SK-N-SH (cell line): ENCODE results near the gene SH3D21. TPM values are rescaled to one million over a fixed set of nuclear protein-coding genes. Genes with fewer than 3 reads are reported as not detected.

Experiments
- CTCF ChIA-PET: fragments of 300-600, 350-600 bp; formaldehyde crosslinking; extraction: SDS; loops from one replicate; lab custom pipeline; 2021; lab: Yijun Ruan, JAX
- POLR2A ChIA-PET: fragments of 350-600 bp; sonication (Branson Sonifier 250); formaldehyde crosslinking; extraction: SDS; loops from one replicate; lab custom pipeline; 2020; ENCODE audit warnings: antibody characterized with exemption, inconsistent platforms; lab: Yijun Ruan, JAX
- DNase-seq: peaks from one replicate; pipeline ENCODE4 v3.0.0; 2012
- H2AFZ ChIP-seq: fragments of 200-600 bp; sonication (generic); 2 replicates; pipeline ENCODE4 v1.8.1; 2016; ENCODE audit warnings: antibody characterized with exemption, mild to moderate bottlenecking, low read depth
- H3F3A ChIP-seq: fragments of 200-600 bp; sonication (generic); replicated peaks from 2 replicates; pipeline ENCODE3; 2016; ENCODE audit warnings: antibody characterized with exemption, mild to moderate bottlenecking; ENCODE audit not compliant: insufficient read depth
- H3K27ac ChIP-seq, 2 experiments: fragments of 200-500 bp in 1 of 2; fragments of 200-600 bp in 1 of 2; sonication (Bioruptor generic) in 1 of 2; sonication (generic), shearing (Covaris generic) in 1 of 2; 2 replicates each; pipeline versions ENCODE4 v1.5.1 to v1.6.1; 2014 to 2016; ENCODE audit warnings: low read depth in 2 of 2, inconsistent platforms in 1 of 2, low read length in 1 of 2, mild to moderate bottlenecking in 1 of 2, mixed read lengths in 1 of 2
- H3K27me3 ChIP-seq: fragments of 200-600 bp; sonication (generic), shearing (Covaris generic); 2 replicates; pipeline ENCODE4 v1.6.1; 2016; ENCODE audit warnings: mixed run types; ENCODE audit not compliant: insufficient read depth
- H3K36me3 ChIP-seq, 2 experiments: fragments of 200-500 bp in 1 of 2; fragments of 200-600 bp in 1 of 2; sonication (Bioruptor generic) in 1 of 2; sonication (generic) in 1 of 2; replicated peaks in 1 of 2; 2 replicates each; pipeline versions ENCODE3 to v1.5.1; 2014 to 2016; ENCODE audit warnings: low read length in 1 of 2, mild to moderate bottlenecking in 1 of 2; ENCODE audit not compliant: insufficient read depth in 2 of 2, control insufficient read depth in 1 of 2
- H3K4me1 ChIP-seq, 2 experiments: fragments of 200-500 bp in 1 of 2; fragments of 200-600 bp in 1 of 2; sonication (Bioruptor generic) in 1 of 2; sonication (generic), shearing (Covaris generic) in 1 of 2; 2 replicates each; pipeline versions ENCODE4 v1.5.1 to v1.6.1; 2014 to 2016; ENCODE audit warnings: low read depth in 1 of 2, low read length in 1 of 2, mixed run types in 1 of 2; ENCODE audit not compliant: insufficient read depth in 2 of 2, control insufficient read depth in 1 of 2
- H3K4me2 ChIP-seq: fragments of 200-600 bp; sonication (generic), shearing (Covaris generic); 2 replicates; pipeline ENCODE4 v1.6.1; 2017; ENCODE audit warnings: mixed run types
- H3K4me3 ChIP-seq, 2 experiments: fragments of 200-500 bp in 1 of 2; fragments of 200-600 bp in 1 of 2; sonication (Bioruptor generic) in 1 of 2; sonication (generic), shearing (Covaris generic) in 1 of 2; 2 replicates each; pipeline versions ENCODE4 v1.5.1 to v1.8.1; 2014 to 2016; ENCODE audit warnings: low read depth in 2 of 2, inconsistent platforms in 1 of 2, low read length in 1 of 2, mild to moderate bottlenecking in 1 of 2, mixed read lengths in 1 of 2, moderate library complexity in 1 of 2
- H3K79me2 ChIP-seq: fragments of 200-600 bp; sonication (generic); 2 replicates; pipeline ENCODE4 v1.8.1; 2017; ENCODE audit warnings: mild to moderate bottlenecking; ENCODE audit not compliant: insufficient read depth
- H3K9ac ChIP-seq: fragments of 200-600 bp; sonication (generic); 2 replicates; pipeline ENCODE4 v1.6.1; 2017; ENCODE audit warnings: mixed run types
- H3K9me2 ChIP-seq: fragments of 200-600 bp; sonication (generic); 2 replicates; pipeline ENCODE4 v1.6.1; 2017; ENCODE audit warnings: mixed run types
- H3K9me3 ChIP-seq: fragments of 200-600 bp; sonication (generic); 2 replicates; pipeline ENCODE4 v1.6.1; 2017; ENCODE audit warnings: mixed run types, mild to moderate bottlenecking, moderate library complexity
- H4K20me1 ChIP-seq: fragments of 200-600 bp; sonication (generic); 2 replicates; pipeline ENCODE4 v1.6.1; 2017; ENCODE audit warnings: mild to moderate bottlenecking, mixed run types; ENCODE audit not compliant: insufficient read depth
- EZH2phosphoT487 ChIP-seq: fragments of 200-600 bp; sonication (generic); IDR thresholded peaks from 2 replicates; pipeline ENCODE4 v1.6.1; 2017; ENCODE audit warnings: low read depth, mixed run types, mild to moderate bottlenecking, antibody characterized with exemption, moderate library complexity, borderline replicate concordance
- FOSL2 ChIP-seq: IDR thresholded peaks from 2 replicates; pipeline ENCODE4 v1.4.0; 2012; ENCODE audit warnings: low read depth, mild to moderate bottlenecking, moderate library complexity, borderline replicate concordance
- FOXJ3 ChIP-seq: sonication (generic); formaldehyde crosslinking; IDR thresholded peaks from 2 replicates; pipeline ENCODE4 v1.5.1; 2020; ENCODE audit warnings: mild to moderate bottlenecking, missing genetic modification reagents
- FOXM1 ChIP-seq: IDR thresholded peaks from 2 replicates; pipeline ENCODE4 v1.4.0; 2012; ENCODE audit warnings: low read depth, mild to moderate bottlenecking
- GATA2 ChIP-seq: sonication (generic); formaldehyde crosslinking; IDR thresholded peaks from 2 replicates; pipeline ENCODE4 v1.5.0; 2020; ENCODE audit warnings: mild to moderate bottlenecking, missing genetic modification reagents
- POLR2AphosphoS5 ChIP-seq: IDR thresholded peaks from 2 replicates; pipeline ENCODE4 v1.6.1; 2012; ENCODE audit warnings: low read depth, low read length
- RCOR1 ChIP-seq: fragments of 150-350 bp; IDR thresholded peaks from 2 replicates; pipeline ENCODE4 v1.6.1; 2017; ENCODE audit warnings: antibody characterized with exemption, low read length
- TAF1 ChIP-seq: IDR thresholded peaks from 2 replicates; pipeline ENCODE4 v1.6.1; 2012; ENCODE audit warnings: low read depth, mild to moderate bottlenecking, low read length, moderate library complexity, borderline replicate concordance
- YY1 ChIP-seq: IDR thresholded peaks from 2 replicates; pipeline ENCODE4 v1.4.0; 2012; ENCODE audit warnings: low read depth, mild to moderate bottlenecking
- WGBS: methylation state at CpG from one replicate; pipeline ENCODE4 v1.1.6; 2017; ENCODE audit warnings: low lambda C conversion rate; 5-methylcytosine and 5-hydroxymethylcytosine counted together
- polyA plus RNA-seq, 3 experiments: library from polyadenylated mRNA; depleted of rRNA; stranded (reverse); fragments of >200 nt; gene quantifications; 2 replicates each; pipeline ENCODE4 v1.2.3, GENCODE V29; 2012
- TF ChIP-seq, protein P1 (sequence below): IDR thresholded peaks from 2 replicates; pipeline ENCODE4 v1.6.1; 2012; ENCODE audit warnings: mild to moderate bottlenecking, low read depth, low read length, moderate library complexity
- TF ChIP-seq, protein P2 (sequence below): IDR thresholded peaks from 2 replicates; pipeline ENCODE4 v1.4.0; 2012; ENCODE audit warnings: low read depth
- TF ChIP-seq, protein P3 (sequence below): IDR thresholded peaks from 2 replicates; pipeline ENCODE4 v1.4.0; 2012; ENCODE audit warnings: low read depth, borderline replicate concordance

SH3D21 gene
- polyA plus RNA-seq, 1 of the 3 experiments (the other 2 are of a cell fraction): 1.6 TPM

DNA sequence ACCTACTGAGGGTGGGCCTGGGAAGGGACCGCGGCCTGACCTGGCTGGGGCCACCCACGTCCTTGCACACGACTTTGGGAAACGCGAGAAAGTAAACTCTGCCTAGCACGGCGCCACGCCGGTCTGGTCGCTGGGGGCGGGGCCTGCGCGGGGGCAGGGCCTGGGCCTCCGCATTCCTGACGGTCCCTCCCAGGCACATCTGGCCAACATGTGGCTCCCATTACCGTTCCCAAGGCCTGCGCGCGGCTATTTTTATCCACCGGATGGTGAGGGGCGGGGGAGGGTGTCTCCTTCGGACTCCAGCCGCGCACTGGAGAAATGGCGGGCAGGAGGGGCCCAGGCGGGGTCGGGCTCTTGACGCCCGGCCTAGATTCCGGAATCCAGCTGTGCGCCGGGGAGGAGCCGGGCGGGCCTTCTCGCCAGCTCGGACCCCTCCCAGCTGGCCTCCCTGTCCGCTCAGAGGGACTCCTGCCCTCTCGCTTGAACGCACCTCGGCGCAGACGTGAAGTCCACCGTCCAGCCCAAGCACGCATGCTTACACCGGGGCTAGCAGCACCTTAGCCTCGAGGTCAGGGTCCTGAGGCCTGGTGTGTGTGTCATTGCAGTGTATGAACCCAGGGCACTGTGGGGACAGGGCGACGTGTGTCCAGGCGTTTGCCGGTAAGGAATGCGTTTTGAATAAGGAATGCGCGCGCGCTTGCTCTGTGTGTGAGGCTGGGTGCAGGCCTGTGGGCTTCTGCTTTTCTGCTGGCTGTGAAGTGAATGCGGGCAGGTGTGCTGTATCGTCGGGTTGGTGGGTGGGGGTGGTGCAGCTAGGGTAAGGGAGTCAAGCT is 15.2 kb downstream of the SH3D21 start (continued):
- TF ChIP-seq, protein P1, sequence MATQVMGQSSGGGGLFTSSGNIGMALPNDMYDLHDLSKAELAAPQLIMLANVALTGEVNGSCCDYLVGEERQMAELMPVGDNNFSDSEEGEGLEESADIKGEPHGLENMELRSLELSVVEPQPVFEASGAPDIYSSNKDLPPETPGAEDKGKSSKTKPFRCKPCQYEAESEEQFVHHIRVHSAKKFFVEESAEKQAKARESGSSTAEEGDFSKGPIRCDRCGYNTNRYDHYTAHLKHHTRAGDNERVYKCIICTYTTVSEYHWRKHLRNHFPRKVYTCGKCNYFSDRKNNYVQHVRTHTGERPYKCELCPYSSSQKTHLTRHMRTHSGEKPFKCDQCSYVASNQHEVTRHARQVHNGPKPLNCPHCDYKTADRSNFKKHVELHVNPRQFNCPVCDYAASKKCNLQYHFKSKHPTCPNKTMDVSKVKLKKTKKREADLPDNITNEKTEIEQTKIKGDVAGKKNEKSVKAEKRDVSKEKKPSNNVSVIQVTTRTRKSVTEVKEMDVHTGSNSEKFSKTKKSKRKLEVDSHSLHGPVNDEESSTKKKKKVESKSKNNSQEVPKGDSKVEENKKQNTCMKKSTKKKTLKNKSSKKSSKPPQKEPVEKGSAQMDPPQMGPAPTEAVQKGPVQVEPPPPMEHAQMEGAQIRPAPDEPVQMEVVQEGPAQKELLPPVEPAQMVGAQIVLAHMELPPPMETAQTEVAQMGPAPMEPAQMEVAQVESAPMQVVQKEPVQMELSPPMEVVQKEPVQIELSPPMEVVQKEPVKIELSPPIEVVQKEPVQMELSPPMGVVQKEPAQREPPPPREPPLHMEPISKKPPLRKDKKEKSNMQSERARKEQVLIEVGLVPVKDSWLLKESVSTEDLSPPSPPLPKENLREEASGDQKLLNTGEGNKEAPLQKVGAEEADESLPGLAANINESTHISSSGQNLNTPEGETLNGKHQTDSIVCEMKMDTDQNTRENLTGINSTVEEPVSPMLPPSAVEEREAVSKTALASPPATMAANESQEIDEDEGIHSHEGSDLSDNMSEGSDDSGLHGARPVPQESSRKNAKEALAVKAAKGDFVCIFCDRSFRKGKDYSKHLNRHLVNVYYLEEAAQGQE: no peak
- TF ChIP-seq YY1: no peak
- peak; percentile 41; the same call in 1 of the 2 replicates for TF ChIP-seq POLR2AphosphoS5
- TF ChIP-seq TAF1: no peak
- TF ChIP-seq, protein P2, sequence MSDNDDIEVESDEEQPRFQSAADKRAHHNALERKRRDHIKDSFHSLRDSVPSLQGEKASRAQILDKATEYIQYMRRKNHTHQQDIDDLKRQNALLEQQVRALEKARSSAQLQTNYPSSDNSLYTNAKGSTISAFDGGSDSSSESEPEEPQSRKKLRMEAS: 0 out of 2 replicates have a peak, but pooled peaks have one; percentile 28
- no peak for TF ChIP-seq FOSL2
- TF ChIP-seq, protein P3, sequence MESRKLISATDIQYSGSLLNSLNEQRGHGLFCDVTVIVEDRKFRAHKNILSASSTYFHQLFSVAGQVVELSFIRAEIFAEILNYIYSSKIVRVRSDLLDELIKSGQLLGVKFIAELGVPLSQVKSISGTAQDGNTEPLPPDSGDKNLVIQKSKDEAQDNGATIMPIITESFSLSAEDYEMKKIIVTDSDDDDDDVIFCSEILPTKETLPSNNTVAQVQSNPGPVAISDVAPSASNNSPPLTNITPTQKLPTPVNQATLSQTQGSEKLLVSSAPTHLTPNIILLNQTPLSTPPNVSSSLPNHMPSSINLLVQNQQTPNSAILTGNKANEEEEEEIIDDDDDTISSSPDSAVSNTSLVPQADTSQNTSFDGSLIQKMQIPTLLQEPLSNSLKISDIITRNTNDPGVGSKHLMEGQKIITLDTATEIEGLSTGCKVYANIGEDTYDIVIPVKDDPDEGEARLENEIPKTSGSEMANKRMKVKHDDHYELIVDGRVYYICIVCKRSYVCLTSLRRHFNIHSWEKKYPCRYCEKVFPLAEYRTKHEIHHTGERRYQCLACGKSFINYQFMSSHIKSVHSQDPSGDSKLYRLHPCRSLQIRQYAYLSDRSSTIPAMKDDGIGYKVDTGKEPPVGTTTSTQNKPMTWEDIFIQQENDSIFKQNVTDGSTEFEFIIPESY: no peak
- TF ChIP-seq RCOR1: no peak; the same call in 1 of the 2 replicates
- TF ChIP-seq, all 33 proteins: peak for 6

DNA sequence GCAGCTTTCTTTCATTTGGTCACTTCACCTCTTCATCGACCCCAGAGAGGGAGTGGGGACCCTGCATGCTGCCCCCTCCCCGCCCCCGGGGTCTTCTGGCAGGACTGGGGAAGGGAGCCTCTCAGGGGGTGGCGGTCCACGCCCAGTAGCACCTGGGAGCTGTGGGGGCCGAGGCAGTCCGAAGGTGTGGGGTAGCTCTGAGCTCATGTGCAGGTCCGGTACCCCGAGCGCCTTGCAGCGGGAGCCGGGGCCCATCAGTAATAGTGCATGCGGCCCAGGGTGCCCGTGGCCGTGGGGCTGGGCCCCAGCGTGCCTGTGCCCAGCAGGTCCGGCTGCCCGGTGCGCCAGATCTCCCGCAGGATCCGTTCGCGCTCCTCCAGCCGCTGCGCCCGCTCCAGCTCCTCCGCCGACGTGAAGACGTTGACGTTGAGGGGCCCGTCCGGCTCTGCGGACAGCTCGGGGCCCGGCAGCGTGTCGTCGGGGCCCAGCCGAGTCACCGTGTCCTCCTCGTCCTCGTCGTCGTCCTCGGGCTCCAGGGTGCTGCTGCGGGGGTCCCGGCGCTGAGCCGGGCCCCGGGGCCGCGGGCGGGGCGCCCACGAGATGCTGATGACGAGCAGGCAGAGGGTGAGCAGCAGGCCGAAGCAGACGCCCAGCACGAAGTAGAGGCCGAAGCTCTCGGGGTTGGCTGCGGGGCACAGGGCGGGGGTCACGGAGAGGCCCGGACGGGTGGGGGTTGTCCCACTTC is 16.0 kb downstream of the SH3D21 start:
- Histone ChIP-seq H4K20me1 (0 out of 2 replicates have a peak, but pooled peaks cover 3% of the 10 kb centered on the region), H3K27me3 (no peaks in the 10 kb centered on the region), H3K4me1 (peaks cover 9 to 24% of the 10 kb centered on the region in 2 experiments; a peak in 1 of 4 replicates), H2AFZ (no peak overlapping the region), H3K4me3 (peak overlapping the region; percentile 78), H3K4me2 (peak overlapping the region; percentile 90; the same call in 1 of the 2 replicates), H3K9me3 (no peaks in the 10 kb centered on the region), H3F3A (peaks cover 5% of the 10 kb centered on the region), H3K27ac (peak overlapping the region in 1 of 2 experiments; percentile 70; a peak in 2 of 4 replicates), H3K36me3 (peaks cover 0 to 6% of the 10 kb centered on the region in 2 experiments), H3K9me2 (no peaks in the 10 kb centered on the region), H3K79me2 (peaks cover 18% of the 10 kb centered on the region; the same call in 1 of the 2 replicates), H3K9ac (no peak overlapping the region)
- no peak for TF ChIP-seq EZH2phosphoT487
- no peak for TF ChIP-seq GATA2
- no peak for TF ChIP-seq FOXJ3 (CRISPR knock-in tag)
- no peak for TF ChIP-seq YY1
- no peak for TF ChIP-seq FOXM1
- POLR2A ChIA-PET: interaction anchor here (0.9 to 1.2 kb wide), 3 partner anchors 15 to 63 kb away, joined by 3 to 4 read pairs (median 3); partner anchors contain the start of genes SH3D21 and STK40
- CTCF ChIA-PET: interaction anchor here (0.5 to 5.7 kb wide), 6 partner anchors 20 to 172 kb away, joined by 3 to 29 read pairs (median 7); partner anchors contain the start of gene TRAPPC3
- WGBS: 95% methylated on average over 49 of the region's 67 CpGs
- DNase-seq: no peak
